CD4-positive, alpha-beta memory T cell (primary cell): Measurements from ENCODE around the gene SAMD4A. TPM values are rescaled to one million over a fixed set of nuclear protein-coding genes. Genes with fewer than 3 reads are reported as not detected.

ENCODE experiments used
- CTCF ChIA-PET: fragments of 350-600 bp; sonication (Branson Sonifier 250); formaldehyde crosslinking; loops from one replicate; lab custom pipeline; 2021; ENCODE audit warnings: inconsistent platforms; ENCODE audit not compliant: partially characterized antibody; lab: Charles Lee
- POLR2A ChIA-PET: fragments of 350-600 bp; sonication (Branson Sonifier 250); formaldehyde crosslinking; loops from one replicate; lab custom pipeline; 2021; ENCODE audit not compliant: partially characterized antibody; lab: Charles Lee
- DNase-seq, 5 donors: peaks; one replicate each; pipeline versions ENCODE4 v3.0.0 to v3.0.0-alpha.2; 2020 to 2022; ENCODE audit warnings: mixed read lengths in 1 of 5
- H3K27ac ChIP-seq: one replicate; pipeline ENCODE4 v1.7.0; 2013; ENCODE audit warnings: low read depth, low read length
- H3K27me3 ChIP-seq: 2 replicates; pipeline ENCODE4 v1.7.0; 2013; ENCODE audit warnings: mild to moderate bottlenecking, low read length, moderate library complexity; ENCODE audit not compliant: insufficient read depth
- H3K36me3 ChIP-seq: 2 replicates; pipeline ENCODE4 v1.7.0; 2013; ENCODE audit warnings: mild to moderate bottlenecking, low read length, moderate library complexity; ENCODE audit not compliant: insufficient read depth
- H3K4me1 ChIP-seq: 2 replicates; pipeline ENCODE4 v1.7.0; 2013; ENCODE audit warnings: mild to moderate bottlenecking, low read length, moderate library complexity; ENCODE audit not compliant: insufficient read depth
- H3K4me3 ChIP-seq, 2 donors: one replicate each; pipeline ENCODE4 v1.7.0; 2013; ENCODE audit warnings: low read length in 2 of 2, mild to moderate bottlenecking in 1 of 2
- H3K9me3 ChIP-seq, 2 donors: one replicate each; pipeline ENCODE4 v1.7.0; 2013; ENCODE audit warnings: low read length in 2 of 2, control low read depth in 1 of 2; ENCODE audit not compliant: control insufficient read depth in 1 of 2
- H3K27ac Mint-ChIP-seq, 7 donors: one replicate each; pipeline ENCODE4 v1.8.0; 2020 to 2021; ENCODE audit warnings: mixed read lengths in 7 of 7, mild to moderate bottlenecking in 6 of 7, inconsistent platforms in 3 of 7, moderate library complexity in 3 of 7
- H3K27me3 Mint-ChIP-seq, 2 donors: one replicate each; pipeline ENCODE4 v1.8.0; 2020 to 2021; ENCODE audit warnings: mixed read lengths in 2 of 2
- H3K36me3 Mint-ChIP-seq, 2 donors: one replicate each; pipeline ENCODE4 v1.8.0; 2020 to 2021; ENCODE audit warnings: mixed read lengths in 2 of 2, inconsistent platforms in 1 of 2, mild to moderate bottlenecking in 1 of 2
- H3K4me1 Mint-ChIP-seq, 4 donors: one replicate each; pipeline ENCODE4 v1.8.0; 2020 to 2021; ENCODE audit warnings: mixed read lengths in 4 of 4, mild to moderate bottlenecking in 1 of 4
- H3K4me3 Mint-ChIP-seq, 8 donors: one replicate each; pipeline ENCODE4 v1.8.0; 2020 to 2021; ENCODE audit warnings: mixed read lengths in 8 of 8, mild to moderate bottlenecking in 7 of 8, moderate library complexity in 6 of 8, inconsistent platforms in 3 of 8
- H3K9me3 Mint-ChIP-seq, 8 donors: one replicate each; pipeline ENCODE4 v1.8.0; 2020 to 2021; ENCODE audit warnings: mixed read lengths in 8 of 8, mild to moderate bottlenecking in 5 of 8, inconsistent platforms in 3 of 8, moderate library complexity in 1 of 8
- intact Hi-C: fragments of 100-400 bp; cut with micrococcal nuclease; formaldehyde crosslinking; loops from one replicate; pipeline ENCODE4 v1.15.1; 2023
- polyA plus RNA-seq, 2 donors: library from polyadenylated mRNA; unstranded; fragments of 300-500 nt; fragmentation: Illumina TruSeq; gene quantifications; one replicate each; pipeline ENCODE4 v1.2.3, GENCODE V29; 2021
- total RNA-seq, 2 experiments: library from RNA; stranded (reverse); gene quantifications; one replicate each; pipeline ENCODE4 v1.2.3, GENCODE V29; 2021

The SAMD4A gene
- total and polyA plus RNA-seq, 4 experiments from 2014 or later, result 0.72 to 1.4 (median 0.93) TPM; not detected in 1

- Histone ChIP-seq H3K27ac (no peak overlapping the region), H3K9me3 (no peaks in the 10 kb centered on the region), H3K27me3 (no peaks in the 10 kb centered on the region), H3K4me1 (peaks cover 16% of the 10 kb centered on the region), H3K36me3 (no peaks in the 10 kb centered on the region), H3K4me3 (no peak overlapping the region)
- CTCF ChIA-PET, result interaction anchor here (1.3 to 2.9 kb wide), 2 partner anchors 45 to 165 kb away, joined by 4 to 15 read pairs; no protein-coding TSS in a partner anchor
- no peaks in the 10 kb centered on the region for H3K36me3 Mint-ChIP-seq
- DNase-seq, result no peak
- H3K4me1 Mint-ChIP-seq, result peaks cover 11 to 14% (median 12%) of the 10 kb centered on the region in 4 donors
- intact Hi-C loops, result no loop called here
- no peak overlapping the region for H3K4me3 Mint-ChIP-seq
- H3K27ac Mint-ChIP-seq, result no peak overlapping the region
- peaks cover 0 to 7% of the 10 kb centered on the region in 2 donors for H3K27me3 Mint-ChIP-seq
- POLR2A ChIA-PET, result no interaction called here
- no peaks in the 10 kb centered on the region for H3K9me3 Mint-ChIP-seq
Measured at GRCh38 chr14:54728700-54729527, 162.0 kb downstream of the SAMD4A start.

- intact Hi-C loops, result loop anchor here (5.0 kb wide), 1 partner anchor 42 kb away; no protein-coding TSS in a partner anchor
- H3K9me3 Mint-ChIP-seq, result no peaks in the 10 kb centered on the region
- no peaks in the 10 kb centered on the region for H3K36me3 ChIP-seq
- ChIA-PET POLR2A (no interaction called here), CTCF (interaction anchor here (2.9 kb wide), 1 partner anchor 43 kb away, joined by 15 read pairs; no protein-coding TSS in a partner anchor)
- peak in 3 of 5 donors; percentile 8 to 10 (median 8) for DNase-seq
- no peaks in the 10 kb centered on the region for H3K9me3 ChIP-seq
- H3K4me1 Mint-ChIP-seq, result peaks cover 11 to 14% (median 12%) of the 10 kb centered on the region in 4 donors
- no peaks in the 10 kb centered on the region for H3K36me3 Mint-ChIP-seq
- no peaks in the 10 kb centered on the region for H3K27me3 ChIP-seq
- no peak overlapping the region for H3K27ac ChIP-seq
- H3K27ac Mint-ChIP-seq, result peak overlapping the region in 6 of 7 donors; percentile 0 to 82 (median 33)
- peak overlapping the region in 1 of 2 donors; percentile 38 for H3K4me3 ChIP-seq
- peaks cover 0 to 4% of the 10 kb centered on the region in 2 donors for H3K27me3 Mint-ChIP-seq
- H3K4me1 ChIP-seq, result peaks cover 16% of the 10 kb centered on the region
- H3K4me3 Mint-ChIP-seq, result peak overlapping the region; percentile 7 to 77 (median 70)
Measured at GRCh38 chr14:54730156-54730961, 163.4 kb downstream of the SAMD4A start.

GRCh38 chr14:54734966-54735365, 168.0 kb downstream of the SAMD4A start:
- peak overlapping the region in 1 of 7 donors; percentile 33 for H3K27ac Mint-ChIP-seq
- intact Hi-C loops, result loop anchor here (5.0 kb wide), 1 partner anchor 37 kb away; no protein-coding TSS in a partner anchor

GRCh38 chr14:54735424-54735823, 168.5 kb downstream of the SAMD4A start:
- Histone ChIP-seq H3K27me3 (no peaks in the 10 kb centered on the region), H3K4me3 (no peak overlapping the region), H3K9me3 (no peaks in the 10 kb centered on the region), H3K36me3 (no peaks in the 10 kb centered on the region), H3K27ac (no peak overlapping the region), H3K4me1 (peaks cover 13% of the 10 kb centered on the region)
- H3K9me3 Mint-ChIP-seq, result no peaks in the 10 kb centered on the region
- DNase-seq, result no peak
- POLR2A ChIA-PET, result no interaction called here
- no peaks in the 10 kb centered on the region for H3K36me3 Mint-ChIP-seq
- no peaks in the 10 kb centered on the region for H3K27me3 Mint-ChIP-seq
- intact Hi-C loops, result no loop called here
- no peak overlapping the region for H3K4me3 Mint-ChIP-seq
- H3K27ac Mint-ChIP-seq, result peak overlapping the region in 1 of 7 donors; percentile 42
- CTCF ChIA-PET, result interaction anchor here (2.6 kb wide), 1 partner anchor 39 kb away, joined by 6 read pairs; no protein-coding TSS in a partner anchor
- H3K4me1 Mint-ChIP-seq, result peaks cover 5 to 22% (median 16%) of the 10 kb centered on the region in 4 donors

More at GRCh38 chr14:54734966-54735365, 168.0 kb downstream of the SAMD4A start:
- no peaks in the 10 kb centered on the region for H3K27me3 Mint-ChIP-seq
- H3K9me3 ChIP-seq, result no peaks in the 10 kb centered on the region
- H3K4me3 ChIP-seq, result no peak overlapping the region
- H3K27ac ChIP-seq, result no peak overlapping the region
- H3K4me1 Mint-ChIP-seq, result peaks cover 10 to 27% (median 20%) of the 10 kb centered on the region in 4 donors
- ChIA-PET CTCF (interaction anchor here (0.9 to 2.6 kb wide), 2 partner anchors 40 to 171 kb away, joined by 3 to 6 read pairs; no protein-coding TSS in a partner anchor), POLR2A (no interaction called here)
- H3K4me3 Mint-ChIP-seq, result no peak overlapping the region
- DNase-seq, result no peak
- H3K27me3 ChIP-seq, result no peaks in the 10 kb centered on the region
- no peaks in the 10 kb centered on the region for H3K36me3 Mint-ChIP-seq
- H3K36me3 ChIP-seq, result no peaks in the 10 kb centered on the region
- peaks cover 17% of the 10 kb centered on the region for H3K4me1 ChIP-seq
- no peaks in the 10 kb centered on the region for H3K9me3 Mint-ChIP-seq

- no peaks in the 10 kb centered on the region for H3K36me3 Mint-ChIP-seq
- peaks cover 4 to 26% (median 20%) of the 10 kb centered on the region in 4 donors for H3K4me1 Mint-ChIP-seq
- ChIA-PET CTCF (no interaction called here), POLR2A (no interaction called here)
- Histone ChIP-seq H3K27ac (no peak overlapping the region), H3K4me1 (peaks cover 11% of the 10 kb centered on the region), H3K27me3 (no peaks in the 10 kb centered on the region), H3K9me3 (no peaks in the 10 kb centered on the region), H3K4me3 (no peak overlapping the region), H3K36me3 (no peaks in the 10 kb centered on the region)
- no peak for DNase-seq
- H3K9me3 Mint-ChIP-seq, result no peaks in the 10 kb centered on the region
- no peak overlapping the region for H3K4me3 Mint-ChIP-seq
- H3K27me3 Mint-ChIP-seq, result no peaks in the 10 kb centered on the region
- H3K27ac Mint-ChIP-seq, result no peak overlapping the region
- intact Hi-C loops, result no loop called here
Measured at GRCh38 chr14:54737132-54737711, 170.3 kb downstream of the SAMD4A start.

GRCh38 chr14:54738009-54738408, 171.1 kb downstream of the SAMD4A start:
- Histone ChIP-seq H3K4me3 (no peak overlapping the region), H3K36me3 (no peaks in the 10 kb centered on the region), H3K9me3 (no peaks in the 10 kb centered on the region), H3K27me3 (no peaks in the 10 kb centered on the region), H3K4me1 (peaks cover 16% of the 10 kb centered on the region), H3K27ac (no peak overlapping the region)
- ChIA-PET POLR2A (no interaction called here), CTCF (interaction anchor here (1.3 kb wide), 1 partner anchor 174 kb away, joined by 3 read pairs; no protein-coding TSS in a partner anchor)
- intact Hi-C loops, result no loop called here
- DNase-seq, result no peak
- H3K4me3 Mint-ChIP-seq, result peak overlapping the region in 1 of 8 donors; percentile 4
- no peaks in the 10 kb centered on the region for H3K9me3 Mint-ChIP-seq
- no peaks in the 10 kb centered on the region for H3K36me3 Mint-ChIP-seq
- H3K27me3 Mint-ChIP-seq, result no peaks in the 10 kb centered on the region
- peaks cover 7 to 33% (median 24%) of the 10 kb centered on the region in 4 donors for H3K4me1 Mint-ChIP-seq
- H3K27ac Mint-ChIP-seq, result no peak overlapping the region
